DOHH2 (cell line): ENCODE results near the gene VSX1.
A peak's percentile ranks its signal among the peaks of the same experiment; 100 is the strongest.

ENCODE experiments used
- EZH2phosphoT487 ChIP-seq: fragments of 200-600 bp; sonication (generic); IDR thresholded peaks from 2 replicates; pipeline ENCODE4 v1.6.1; 2017; ENCODE audit warnings: borderline replicate concordance, mild to moderate bottlenecking, antibody characterized with exemption, low read length, moderate library complexity, mixed read lengths
- TF ChIP-seq, protein P1 (sequence below): fragments of 200-600 bp; sonication (generic); IDR thresholded peaks from one replicate; pipeline ENCODE4 v1.5.1; 2014; ENCODE audit warnings: antibody characterized with exemption, mild to moderate bottlenecking, low read depth, low read length; ENCODE audit not compliant: poor library complexity, severe bottlenecking

- TF ChIP-seq, protein P1, sequence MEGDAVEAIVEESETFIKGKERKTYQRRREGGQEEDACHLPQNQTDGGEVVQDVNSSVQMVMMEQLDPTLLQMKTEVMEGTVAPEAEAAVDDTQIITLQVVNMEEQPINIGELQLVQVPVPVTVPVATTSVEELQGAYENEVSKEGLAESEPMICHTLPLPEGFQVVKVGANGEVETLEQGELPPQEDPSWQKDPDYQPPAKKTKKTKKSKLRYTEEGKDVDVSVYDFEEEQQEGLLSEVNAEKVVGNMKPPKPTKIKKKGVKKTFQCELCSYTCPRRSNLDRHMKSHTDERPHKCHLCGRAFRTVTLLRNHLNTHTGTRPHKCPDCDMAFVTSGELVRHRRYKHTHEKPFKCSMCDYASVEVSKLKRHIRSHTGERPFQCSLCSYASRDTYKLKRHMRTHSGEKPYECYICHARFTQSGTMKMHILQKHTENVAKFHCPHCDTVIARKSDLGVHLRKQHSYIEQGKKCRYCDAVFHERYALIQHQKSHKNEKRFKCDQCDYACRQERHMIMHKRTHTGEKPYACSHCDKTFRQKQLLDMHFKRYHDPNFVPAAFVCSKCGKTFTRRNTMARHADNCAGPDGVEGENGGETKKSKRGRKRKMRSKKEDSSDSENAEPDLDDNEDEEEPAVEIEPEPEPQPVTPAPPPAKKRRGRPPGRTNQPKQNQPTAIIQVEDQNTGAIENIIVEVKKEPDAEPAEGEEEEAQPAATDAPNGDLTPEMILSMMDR: peak; percentile 29
- TF ChIP-seq EZH2phosphoT487: no peak
These were observed 5.0 kb downstream of the VSX1 start for GRCh38 chr20:25076731-25077609.
